KOPT-K1 (cell line): ENCODE data around the gene NUP88.

Experiments
- H3K27ac ChIP-seq: fragments of 200-600 bp; sonication (generic); 2 replicates; pipeline ENCODE4 v1.5.1; 2016; ENCODE audit warnings: antibody characterized with exemption, mild to moderate bottlenecking, low read depth, low read length; ENCODE audit not compliant: poor library complexity, severe bottlenecking
- H3K36me3 ChIP-seq: fragments of 200-600 bp; sonication (generic); 2 replicates; pipeline ENCODE4 v1.5.1; 2017; ENCODE audit warnings: antibody characterized with exemption, mild to moderate bottlenecking, low read length, moderate library complexity; ENCODE audit not compliant: insufficient read depth
- H3K9me3 ChIP-seq: fragments of 200-600 bp; sonication (generic); 2 replicates; pipeline ENCODE4 v1.5.1; 2017; ENCODE audit warnings: antibody characterized with exemption, low read length, mild to moderate bottlenecking; ENCODE audit not compliant: insufficient read depth, poor library complexity, severe bottlenecking

NUP88 gene

DNA sequence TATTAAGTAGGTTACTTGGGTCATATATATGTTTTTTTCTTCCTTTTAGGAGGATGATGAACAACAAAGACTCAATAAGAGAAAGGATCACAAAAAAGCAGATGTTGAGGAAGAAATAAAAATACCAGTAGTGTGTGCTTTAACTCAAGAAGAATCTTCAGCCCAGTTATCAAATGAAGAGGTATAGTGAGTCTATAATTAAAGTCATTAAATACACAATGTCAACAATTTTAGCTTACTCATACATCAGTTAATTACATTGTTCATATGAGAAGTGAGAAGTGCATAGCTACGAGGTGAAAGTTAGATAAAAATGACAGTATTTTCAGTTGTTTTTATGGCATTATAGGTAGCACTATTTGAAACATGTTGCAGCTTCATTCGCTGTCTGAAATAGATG, 65.2 kb downstream of the NUP88 start:
- H3K27ac ChIP-seq, result no peak overlapping the region
- no peaks in the 10 kb centered on the region for H3K9me3 ChIP-seq
- H3K36me3 ChIP-seq, result peaks cover 100% of the 10 kb centered on the region

DNA sequence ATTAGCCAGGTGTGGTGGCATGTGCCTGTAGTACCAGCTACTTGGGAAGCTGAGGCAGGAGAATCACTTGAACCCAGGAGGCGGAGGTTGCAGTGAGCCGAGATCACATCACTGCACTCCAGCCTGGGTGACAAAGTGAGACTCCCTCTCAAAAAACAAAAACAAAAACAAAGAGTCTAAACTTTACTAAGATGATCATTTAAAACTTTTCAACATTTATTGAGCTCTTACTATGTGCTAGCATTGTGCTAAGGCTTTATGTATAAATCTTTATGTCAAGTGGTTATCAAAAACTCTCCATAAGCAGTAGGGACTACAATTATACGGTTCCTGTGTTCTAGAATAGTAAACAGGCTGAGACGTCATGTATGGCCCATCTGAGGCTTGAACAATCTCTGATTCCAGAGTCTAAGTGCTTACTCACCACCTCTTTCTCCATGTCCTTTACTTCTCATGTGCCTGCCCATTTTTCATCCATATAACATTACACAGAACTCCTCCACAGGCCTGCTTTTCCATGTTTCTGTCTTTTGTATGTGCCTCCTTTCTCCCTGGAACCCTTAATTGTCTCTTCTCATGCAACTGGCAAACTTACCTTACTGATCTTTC, 66.7 kb downstream of the NUP88 start:
- no peaks in the 10 kb centered on the region for H3K9me3 ChIP-seq
- H3K36me3 ChIP-seq, result peaks cover 100% of the 10 kb centered on the region
- no peak overlapping the region for H3K27ac ChIP-seq

DNA sequence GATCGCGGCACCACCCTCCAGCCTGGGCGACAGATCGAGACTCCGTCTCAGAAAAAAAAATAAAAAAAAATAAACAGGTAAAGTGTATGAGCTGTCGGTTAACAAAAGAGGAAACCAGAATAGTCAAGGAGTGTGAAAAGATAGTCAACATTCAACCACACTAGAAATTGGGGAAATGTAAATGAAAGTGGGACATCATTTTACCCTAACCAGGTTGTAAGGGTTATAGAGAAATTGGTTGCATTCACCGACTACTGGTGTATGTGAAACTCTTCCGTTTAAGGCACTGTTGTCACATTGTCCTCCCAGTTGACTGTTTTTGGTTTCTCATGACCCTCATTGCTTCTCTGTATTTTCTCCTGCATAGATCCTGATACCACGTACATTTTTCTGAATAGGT, 74.5 kb downstream of the NUP88 start:
- Histone ChIP-seq H3K27ac (no peak overlapping the region), H3K9me3 (no peaks in the 10 kb centered on the region), H3K36me3 (peaks cover 74% of the 10 kb centered on the region)
